ENCODE data around the gene MAG.
A peak's percentile ranks its signal among the peaks of the same experiment; 100 is the strongest.

Gene MAG

GRCh38 chr19:35291916-35292315, at the start of gene MAG:
Gene MAG (plus strand): TSS chr19:35292161. CDS start chr19:35295409, 3,248 bp downstream.
- no peak for DNase-seq (ENCODE audit: low read depth, low spot score)
- no peak within 1 kb of the TSS for H3K27ac ChIP-seq

- H3K27ac ChIP-seq: peak overlapping the region; percentile 94
- no peak for DNase-seq (ENCODE audit: low read depth, low spot score)
Observed at GRCh38 chr19:35246466-35247092, 45.4 kb upstream of the MAG start.

- peak overlapping the region; percentile 94 for H3K27ac ChIP-seq
- DNase-seq (ENCODE audit: low read depth, low spot score): peak; percentile 58
Observed at GRCh38 chr19:35247526-35248309, 44.2 kb upstream of the MAG start.

GRCh38 chr19:35248310-35249145, 43.4 kb upstream of the MAG start, which contains the start of gene LSR:
Gene LSR (plus strand): TSS chr19:35249002. CDS start chr19:35249023, 21 bp downstream.
- DNase-seq (ENCODE audit: low read depth, low spot score): peak; percentile 80
- peak within 1 kb of the TSS; percentile 94 for H3K27ac ChIP-seq

GRCh38 chr19:35249146-35249847, 42.7 kb upstream of the MAG start:
- DNase-seq (ENCODE audit: low read depth, low spot score): no peak
- H3K27ac ChIP-seq: peak overlapping the region; percentile 94

- no peak for DNase-seq (ENCODE audit: low read depth, low spot score)
- H3K27ac ChIP-seq: peak overlapping the region; percentile 94
Observed at GRCh38 chr19:35249848-35250711, 41.9 kb upstream of the MAG start.

- no peak for DNase-seq (ENCODE audit: low read depth, low spot score)
- no peak overlapping the region for H3K27ac ChIP-seq
Observed at GRCh38 chr19:35251456-35251855, 40.5 kb upstream of the MAG start.

GRCh38 chr19:35253316-35254286, 38.4 kb upstream of the MAG start:
- H3K27ac ChIP-seq: no peak overlapping the region
- no peak for DNase-seq (ENCODE audit: low read depth, low spot score)

GRCh38 chr19:35254341-35255297, 37.3 kb upstream of the MAG start:
- H3K27ac ChIP-seq: no peak overlapping the region
- no peak for DNase-seq (ENCODE audit: low read depth, low spot score)

- DNase-seq (ENCODE audit: low read depth, low spot score): no peak
- H3K27ac ChIP-seq: no peak overlapping the region
Observed at GRCh38 chr19:35256566-35256965, 35.4 kb upstream of the MAG start.

GRCh38 chr19:35257113-35257461, 34.9 kb upstream of the MAG start:
- no peak for DNase-seq (ENCODE audit: low read depth, low spot score)
- H3K27ac ChIP-seq: no peak overlapping the region

GRCh38 chr19:35260694-35261304, 31.2 kb upstream of the MAG start:
- no peak overlapping the region for H3K27ac ChIP-seq
- DNase-seq (ENCODE audit: low read depth, low spot score): no peak

- no peak for DNase-seq (ENCODE audit: low read depth, low spot score)
- no peak overlapping the region for H3K27ac ChIP-seq
Observed at GRCh38 chr19:35261356-35262100, 30.4 kb upstream of the MAG start.

GRCh38 chr19:35262101-35262761, 29.7 kb upstream of the MAG start:
- DNase-seq (ENCODE audit: low read depth, low spot score): no peak
- H3K27ac ChIP-seq: no peak overlapping the region

GRCh38 chr19:35264268-35265125, 27.5 kb upstream of the MAG start:
- no peak for DNase-seq (ENCODE audit: low read depth, low spot score)
- peak overlapping the region; percentile 16 for H3K27ac ChIP-seq

Data from epithelial cell of prostate (primary cell).